ENCODE results near the gene PFKFB3.

DNA sequence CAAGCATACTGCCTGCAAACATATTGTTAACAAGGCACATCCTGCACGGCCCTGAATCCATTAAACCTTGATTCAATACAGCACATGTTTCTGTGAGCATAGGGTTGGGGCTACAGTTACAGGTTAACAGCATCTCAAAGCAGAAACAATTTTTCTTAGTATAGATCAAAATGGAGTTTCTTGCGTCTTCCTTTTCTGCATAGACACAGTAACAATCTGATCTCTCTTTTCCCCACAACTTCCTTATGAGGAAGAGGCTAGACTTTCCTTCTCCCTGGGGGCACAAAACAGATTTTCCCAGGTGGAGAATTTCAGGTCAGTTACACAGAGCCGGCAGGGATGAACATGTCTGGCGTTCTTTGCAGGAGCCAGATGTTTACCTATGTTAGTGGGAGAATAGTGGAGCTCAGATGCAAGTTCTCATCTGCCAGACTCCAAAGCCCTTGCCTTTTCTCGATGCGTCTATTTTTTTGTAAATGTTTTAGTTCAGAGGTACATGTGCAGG, 37.5 kb upstream of the PFKFB3 start:
- TF ChIP-seq, protein P1, sequence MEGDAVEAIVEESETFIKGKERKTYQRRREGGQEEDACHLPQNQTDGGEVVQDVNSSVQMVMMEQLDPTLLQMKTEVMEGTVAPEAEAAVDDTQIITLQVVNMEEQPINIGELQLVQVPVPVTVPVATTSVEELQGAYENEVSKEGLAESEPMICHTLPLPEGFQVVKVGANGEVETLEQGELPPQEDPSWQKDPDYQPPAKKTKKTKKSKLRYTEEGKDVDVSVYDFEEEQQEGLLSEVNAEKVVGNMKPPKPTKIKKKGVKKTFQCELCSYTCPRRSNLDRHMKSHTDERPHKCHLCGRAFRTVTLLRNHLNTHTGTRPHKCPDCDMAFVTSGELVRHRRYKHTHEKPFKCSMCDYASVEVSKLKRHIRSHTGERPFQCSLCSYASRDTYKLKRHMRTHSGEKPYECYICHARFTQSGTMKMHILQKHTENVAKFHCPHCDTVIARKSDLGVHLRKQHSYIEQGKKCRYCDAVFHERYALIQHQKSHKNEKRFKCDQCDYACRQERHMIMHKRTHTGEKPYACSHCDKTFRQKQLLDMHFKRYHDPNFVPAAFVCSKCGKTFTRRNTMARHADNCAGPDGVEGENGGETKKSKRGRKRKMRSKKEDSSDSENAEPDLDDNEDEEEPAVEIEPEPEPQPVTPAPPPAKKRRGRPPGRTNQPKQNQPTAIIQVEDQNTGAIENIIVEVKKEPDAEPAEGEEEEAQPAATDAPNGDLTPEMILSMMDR (IDR thresholded peaks at IDR 0.05) = no peak
- no peak for TF ChIP-seq POLR2A (IDR thresholded peaks at IDR 0.05)

Data from adrenal gland (tissue), 5 donors.